Kidney glomerular epithelial cell (primary cell): ENCODE measurements around the gene POLRMT.
"Not testable (repeated sequence)": the region's sequence is repeated elsewhere in the genome, so short reads cannot be mapped to it uniquely, and the experiment has no call there.

Experiments
- DNase-seq: peaks from one replicate; lab custom pipeline; 2025; lab: John Stamatoyannopoulos, UW

Gene POLRMT

GRCh38 chr19:626566-626965 is 6.8 kb downstream of the POLRMT start:
- not testable (repeated sequence) for DNase-seq

GRCh38 chr19:625257-625656 is 8.1 kb downstream of the POLRMT start:
- no peak for DNase-seq

- no peak for DNase-seq
Measured at GRCh38 chr19:624433-625109, 8.8 kb downstream of the POLRMT start.

GRCh38 chr19:623974-624373 is 9.4 kb downstream of the POLRMT start:
- peak; percentile 6 for DNase-seq

GRCh38 chr19:623175-623916 is 10.0 kb downstream of the POLRMT start:
- no peak for DNase-seq

GRCh38 chr19:622666-623065 is 10.7 kb downstream of the POLRMT start:
- no peak for DNase-seq

GRCh38 chr19:621819-622218 is 11.5 kb downstream of the POLRMT start:
- no peak for DNase-seq

- DNase-seq, result not testable (repeated sequence)
Measured at GRCh38 chr19:621191-621590, 12.1 kb downstream of the POLRMT start.

- no peak for DNase-seq
Measured at GRCh38 chr19:620166-620862, 13.0 kb downstream of the POLRMT start.

- DNase-seq, result no peak
Measured at GRCh38 chr19:619286-620002, 13.9 kb downstream of the POLRMT start.

- DNase-seq, result no peak
Measured at GRCh38 chr19:618674-619285, 14.6 kb downstream of the POLRMT start.

- no peak for DNase-seq
Measured at GRCh38 chr19:618247-618619, 15.1 kb downstream of the POLRMT start.

GRCh38 chr19:617551-618246 is 15.6 kb downstream of the POLRMT start:
- no peak for DNase-seq

GRCh38 chr19:616747-617526 is 16.4 kb downstream of the POLRMT start:
- DNase-seq, result no peak

- DNase-seq, result no peak
Measured at GRCh38 chr19:616062-616700, 17.2 kb downstream of the POLRMT start.

- DNase-seq, result no peak
Measured at GRCh38 chr19:615619-616018, 17.7 kb downstream of the POLRMT start.

GRCh38 chr19:613732-614567 is 19.4 kb downstream of the POLRMT start:
- DNase-seq, result no peak

- DNase-seq, result no peak
Measured at GRCh38 chr19:612941-613340, 20.4 kb downstream of the POLRMT start.

GRCh38 chr19:611481-611868 is 21.9 kb downstream of the POLRMT start:
- DNase-seq, result peak; percentile 22
